HG03045 (cell line): ENCODE measurements around the gene ALDH3B2.
"Not testable (repeated sequence)": the region's sequence is repeated elsewhere in the genome, so short reads cannot be mapped to it uniquely, and the experiment has no call there.

ENCODE experiments used
- ATAC-seq: cut with Tn5 transposase; IDR thresholded peaks from one replicate; pipeline ENCODE4 v1.9.1; 2021; ENCODE audit warnings: mild to moderate bottlenecking, moderate library complexity; ENCODE audit not compliant: unreplicated experiment

Gene ALDH3B2

GRCh38 chr11:67632175-67632981 lies 42.0 kb downstream of the ALDH3B2 start:
- no peak for ATAC-seq

GRCh38 chr11:67631853-67632174 lies 42.6 kb downstream of the ALDH3B2 start:
- ATAC-seq, result no peak

GRCh38 chr11:67631411-67631810 lies 43.0 kb downstream of the ALDH3B2 start:
- no peak for ATAC-seq

- no peak for ATAC-seq
Observed at GRCh38 chr11:67630943-67631331, 43.5 kb downstream of the ALDH3B2 start.

- peak; percentile 58 for ATAC-seq
Observed at GRCh38 chr11:67630228-67630942, 44.0 kb downstream of the ALDH3B2 start.

- ATAC-seq, result peak; percentile 44
Observed at GRCh38 chr11:67629386-67630227, 44.8 kb downstream of the ALDH3B2 start, which contains the start of gene NUDT8. TSS of gene NUDT8 (minus strand) at chr11:67629937. CDS start at chr11:67629911, 26 bp downstream.

- ATAC-seq, result no peak
Observed at GRCh38 chr11:67628710-67629385, 45.6 kb downstream of the ALDH3B2 start.

GRCh38 chr11:67627812-67628624 lies 46.4 kb downstream of the ALDH3B2 start:
- ATAC-seq, result no peak

- no peak for ATAC-seq
Observed at GRCh38 chr11:67627441-67627811, 47.0 kb downstream of the ALDH3B2 start.

- no peak for ATAC-seq
Observed at GRCh38 chr11:67626970-67627369, 47.5 kb downstream of the ALDH3B2 start.

GRCh38 chr11:67626131-67626833 lies 48.1 kb downstream of the ALDH3B2 start:
- not testable (repeated sequence) for ATAC-seq

GRCh38 chr11:67623795-67624194 lies 50.6 kb downstream of the ALDH3B2 start:
- not testable (repeated sequence) for ATAC-seq

- not testable (repeated sequence) for ATAC-seq
Observed at GRCh38 chr11:67622905-67623304, 51.5 kb downstream of the ALDH3B2 start.

GRCh38 chr11:67621928-67622327 lies 52.5 kb downstream of the ALDH3B2 start:
- not testable (repeated sequence) for ATAC-seq

GRCh38 chr11:67620621-67621020 lies 53.8 kb downstream of the ALDH3B2 start:
- not testable (repeated sequence) for ATAC-seq

GRCh38 chr11:67619683-67620618 lies 54.5 kb downstream of the ALDH3B2 start:
- not testable (repeated sequence) for ATAC-seq

GRCh38 chr11:67618901-67619659 lies 55.3 kb downstream of the ALDH3B2 start:
- not testable (repeated sequence) for ATAC-seq
